Duodenal mucosa (tissue), 2 donors: ENCODE measurements around the gene FLNB.

Source experiments
- H3K27ac ChIP-seq: one replicate; pipeline ENCODE4 v1.7.0; 2013; ENCODE audit warnings: low read depth, low read length
- H3K27me3 ChIP-seq, 2 donors: one replicate each; pipeline ENCODE4 v1.7.0; 2013; ENCODE audit warnings: low read length in 2 of 2, control low read depth in 1 of 2; ENCODE audit not compliant: insufficient read depth in 2 of 2, control insufficient read depth in 1 of 2
- H3K36me3 ChIP-seq, 2 donors: one replicate each; pipeline ENCODE4 v1.7.0; 2013; ENCODE audit warnings: low read length in 2 of 2, control low read depth in 1 of 2; ENCODE audit not compliant: insufficient read depth in 2 of 2, control insufficient read depth in 1 of 2
- H3K4me1 ChIP-seq, 2 donors: one replicate each; pipeline ENCODE4 v1.7.0; 2013; ENCODE audit warnings: low read length in 2 of 2, control low read depth in 1 of 2; ENCODE audit not compliant: insufficient read depth in 2 of 2, control insufficient read depth in 1 of 2
- H3K4me3 ChIP-seq, 2 donors: one replicate each; pipeline ENCODE4 v1.7.0; 2013; ENCODE audit warnings: low read length in 2 of 2, low read depth in 1 of 2
- H3K9ac ChIP-seq, 2 donors: one replicate each; pipeline ENCODE4 v1.7.0; 2013; ENCODE audit warnings: low read length in 2 of 2, low read depth in 1 of 2
- H3K9me3 ChIP-seq, 2 donors: one replicate each; pipeline ENCODE4 v1.7.0; 2013; ENCODE audit warnings: low read length in 2 of 2, control low read depth in 1 of 2; ENCODE audit not compliant: control insufficient read depth in 1 of 2

The FLNB gene, protein sequence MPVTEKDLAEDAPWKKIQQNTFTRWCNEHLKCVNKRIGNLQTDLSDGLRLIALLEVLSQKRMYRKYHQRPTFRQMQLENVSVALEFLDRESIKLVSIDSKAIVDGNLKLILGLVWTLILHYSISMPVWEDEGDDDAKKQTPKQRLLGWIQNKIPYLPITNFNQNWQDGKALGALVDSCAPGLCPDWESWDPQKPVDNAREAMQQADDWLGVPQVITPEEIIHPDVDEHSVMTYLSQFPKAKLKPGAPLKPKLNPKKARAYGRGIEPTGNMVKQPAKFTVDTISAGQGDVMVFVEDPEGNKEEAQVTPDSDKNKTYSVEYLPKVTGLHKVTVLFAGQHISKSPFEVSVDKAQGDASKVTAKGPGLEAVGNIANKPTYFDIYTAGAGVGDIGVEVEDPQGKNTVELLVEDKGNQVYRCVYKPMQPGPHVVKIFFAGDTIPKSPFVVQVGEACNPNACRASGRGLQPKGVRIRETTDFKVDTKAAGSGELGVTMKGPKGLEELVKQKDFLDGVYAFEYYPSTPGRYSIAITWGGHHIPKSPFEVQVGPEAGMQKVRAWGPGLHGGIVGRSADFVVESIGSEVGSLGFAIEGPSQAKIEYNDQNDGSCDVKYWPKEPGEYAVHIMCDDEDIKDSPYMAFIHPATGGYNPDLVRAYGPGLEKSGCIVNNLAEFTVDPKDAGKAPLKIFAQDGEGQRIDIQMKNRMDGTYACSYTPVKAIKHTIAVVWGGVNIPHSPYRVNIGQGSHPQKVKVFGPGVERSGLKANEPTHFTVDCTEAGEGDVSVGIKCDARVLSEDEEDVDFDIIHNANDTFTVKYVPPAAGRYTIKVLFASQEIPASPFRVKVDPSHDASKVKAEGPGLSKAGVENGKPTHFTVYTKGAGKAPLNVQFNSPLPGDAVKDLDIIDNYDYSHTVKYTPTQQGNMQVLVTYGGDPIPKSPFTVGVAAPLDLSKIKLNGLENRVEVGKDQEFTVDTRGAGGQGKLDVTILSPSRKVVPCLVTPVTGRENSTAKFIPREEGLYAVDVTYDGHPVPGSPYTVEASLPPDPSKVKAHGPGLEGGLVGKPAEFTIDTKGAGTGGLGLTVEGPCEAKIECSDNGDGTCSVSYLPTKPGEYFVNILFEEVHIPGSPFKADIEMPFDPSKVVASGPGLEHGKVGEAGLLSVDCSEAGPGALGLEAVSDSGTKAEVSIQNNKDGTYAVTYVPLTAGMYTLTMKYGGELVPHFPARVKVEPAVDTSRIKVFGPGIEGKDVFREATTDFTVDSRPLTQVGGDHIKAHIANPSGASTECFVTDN (N-terminal part only)

GRCh38 chr3:58008141-58009025 lies at the start of gene FLNB:
Gene FLNB (plus strand): TSS chr3:58008422. CDS start chr3:58008565, 143 bp downstream.
- Histone ChIP-seq H3K9ac (peak within 1 kb of the TSS; percentile 89 to 99), H3K9me3 (no peaks in the 10 kb centered on the region), H3K4me1 (peaks cover 28 to 32% of the 10 kb centered on the region in 2 donors), H3K4me3 (peak within 1 kb of the TSS; percentile 93 to 100), H3K27ac (peak within 1 kb of the TSS; percentile 79), H3K27me3 (no peaks in the 10 kb centered on the region), H3K36me3 (no peaks in the 10 kb centered on the region)

- H3K9ac ChIP-seq: peak overlapping the region in 1 of 2 donors; percentile 30
- no peak overlapping the region for H3K4me3 ChIP-seq
- no peaks in the 10 kb centered on the region for H3K36me3 ChIP-seq
- H3K4me1 ChIP-seq: peaks cover 28 to 32% of the 10 kb centered on the region in 2 donors
- H3K27ac ChIP-seq: peak overlapping the region; percentile 13
- H3K9me3 ChIP-seq: no peaks in the 10 kb centered on the region
- no peaks in the 10 kb centered on the region for H3K27me3 ChIP-seq
Observed at GRCh38 chr3:57958642-57959422, 49.4 kb upstream of the FLNB start.

GRCh38 chr3:57959423-57960173 lies 48.6 kb upstream of the FLNB start:
- Histone ChIP-seq H3K4me1 (peaks cover 30 to 32% of the 10 kb centered on the region in 2 donors), H3K9me3 (no peaks in the 10 kb centered on the region), H3K4me3 (peak overlapping the region in 1 of 2 donors; percentile 41), H3K36me3 (no peaks in the 10 kb centered on the region), H3K27ac (peak overlapping the region; percentile 54), H3K27me3 (no peaks in the 10 kb centered on the region), H3K9ac (peak overlapping the region in 1 of 2 donors; percentile 30)

- Histone ChIP-seq H3K27ac (peak overlapping the region; percentile 27), H3K9ac (no peak overlapping the region), H3K27me3 (no peaks in the 10 kb centered on the region), H3K4me1 (peaks cover 30 to 32% of the 10 kb centered on the region in 2 donors), H3K4me3 (peak overlapping the region in 1 of 2 donors; percentile 41), H3K9me3 (no peaks in the 10 kb centered on the region), H3K36me3 (no peaks in the 10 kb centered on the region)
Observed at GRCh38 chr3:57960174-57960505, 48.1 kb upstream of the FLNB start.

- peaks cover 30 to 32% of the 10 kb centered on the region in 2 donors for H3K4me1 ChIP-seq
- H3K36me3 ChIP-seq: no peaks in the 10 kb centered on the region
- peak overlapping the region in 1 of 2 donors; percentile 5 for H3K4me3 ChIP-seq
- H3K9me3 ChIP-seq: no peaks in the 10 kb centered on the region
- H3K27ac ChIP-seq: peak overlapping the region; percentile 43
- peak overlapping the region in 1 of 2 donors; percentile 2 for H3K9ac ChIP-seq
- H3K27me3 ChIP-seq: no peaks in the 10 kb centered on the region
Observed at GRCh38 chr3:57961177-57961827, 46.9 kb upstream of the FLNB start.

GRCh38 chr3:57961828-57962447 lies 46.3 kb upstream of the FLNB start:
- Histone ChIP-seq H3K4me1 (peaks cover 33 to 37% of the 10 kb centered on the region in 2 donors), H3K36me3 (no peaks in the 10 kb centered on the region), H3K9ac (peak overlapping the region in 1 of 2 donors; percentile 2), H3K9me3 (no peaks in the 10 kb centered on the region), H3K4me3 (no peak overlapping the region), H3K27ac (peak overlapping the region; percentile 43), H3K27me3 (no peaks in the 10 kb centered on the region)

DNA sequence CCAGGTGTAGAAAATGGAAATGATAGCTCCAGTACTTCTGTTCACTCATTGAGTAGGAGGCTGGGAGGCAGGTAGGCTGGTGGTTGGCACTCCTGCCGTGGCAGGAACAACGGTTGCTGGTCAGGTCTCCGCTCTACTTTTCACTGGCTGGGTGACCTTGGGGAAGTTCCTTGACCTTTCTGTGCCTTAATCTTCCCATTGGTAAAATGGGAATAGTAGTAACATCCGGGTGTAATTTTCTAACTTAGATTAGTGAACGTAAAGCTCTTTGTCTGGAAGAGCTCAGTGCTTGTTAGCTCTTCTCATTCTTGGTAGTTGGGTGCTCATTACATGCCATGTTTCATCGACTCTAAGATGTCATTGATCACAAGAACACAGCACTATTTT lies 45.8 kb upstream of the FLNB start:
- no peaks in the 10 kb centered on the region for H3K36me3 ChIP-seq
- no peaks in the 10 kb centered on the region for H3K9me3 ChIP-seq
- H3K9ac ChIP-seq: no peak overlapping the region
- no peaks in the 10 kb centered on the region for H3K27me3 ChIP-seq
- H3K27ac ChIP-seq: no peak overlapping the region
- peaks cover 38 to 42% of the 10 kb centered on the region in 2 donors for H3K4me1 ChIP-seq
- H3K4me3 ChIP-seq: no peak overlapping the region
